ENCODE results near the gene IL17REL. TPM values are rescaled to one million over a fixed set of nuclear protein-coding genes. Genes with fewer than 3 reads are reported as not detected.

The IL17REL gene
- total RNA-seq, 1 experiment from 2014 or later, result 0.24 TPM

DNA sequence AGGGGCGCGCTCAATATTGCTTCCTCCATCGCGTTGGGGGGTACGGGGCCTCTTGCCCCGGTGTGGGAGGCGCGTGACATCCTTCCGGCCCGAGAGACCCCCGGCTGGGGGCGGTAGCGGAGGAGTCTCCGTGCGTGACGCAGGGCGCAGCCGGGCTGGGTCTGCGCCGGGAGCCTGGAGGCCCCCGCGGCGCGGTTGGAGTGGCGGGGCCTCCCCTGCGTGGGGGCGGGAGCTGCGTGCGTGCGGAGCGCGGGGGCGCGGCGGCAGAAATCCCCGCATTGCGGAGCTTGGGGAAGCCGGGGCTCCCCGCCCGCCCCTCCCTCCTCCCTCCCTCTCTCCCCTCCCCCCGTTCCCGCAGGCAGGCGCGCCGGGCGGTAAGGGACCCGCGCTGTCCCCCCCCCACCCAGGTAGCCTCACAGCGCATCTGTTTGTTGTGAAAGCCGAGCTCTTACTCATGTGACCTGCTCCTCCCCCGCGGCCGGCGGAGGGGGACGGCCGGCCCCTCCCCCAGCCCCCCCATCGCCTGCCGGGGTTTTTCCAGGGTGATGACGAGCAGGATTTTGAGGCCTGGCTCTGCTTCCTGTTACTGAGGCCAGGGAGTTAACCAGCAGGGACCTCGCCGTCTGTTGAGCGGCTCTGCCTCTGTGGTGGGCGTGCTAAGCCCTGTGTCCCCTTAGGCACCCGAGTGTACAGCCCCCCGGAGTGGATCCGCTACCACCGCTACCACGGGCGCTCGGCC, 50.4 kb downstream of the IL17REL start (continued):
- TF ChIP-seq MAX (CRISPR knock-in tag; IDR thresholded peaks at IDR 0.05) (0 out of 2 replicates have a peak, but pooled peaks have one; percentile 54), USF2 (CRISPR knock-in tag; IDR thresholded peaks at IDR 0.05) (peak; percentile 79), ETV6 (CRISPR knock-in tag; IDR thresholded peaks at IDR 0.05) (no peak), AFF4 (CRISPR knock-in tag; IDR thresholded peaks at IDR 0.05; ENCODE audit: borderline replicate concordance) (no peak), OVOL2 (CRISPR knock-in tag; IDR thresholded peaks at IDR 0.05; ENCODE audit: borderline replicate concordance) (no peak)

GRCh38 chr22:49961601-49962011, 51.0 kb downstream of the IL17REL start:
- TF ChIP-seq ARID4B (CRISPR knock-in tag; IDR thresholded peaks at IDR 0.05; ENCODE audit: borderline replicate concordance) (no peak), E2F5 (CRISPR knock-in tag; IDR thresholded peaks at IDR 0.05) (no peak), ATF1 (CRISPR knock-in tag; IDR thresholded peaks at IDR 0.05) (no peak), JUN (CRISPR knock-in tag; IDR thresholded peaks at IDR 0.05) (peak; percentile 16; the same call in 1 of the 2 replicates), MAX (CRISPR knock-in tag; IDR thresholded peaks at IDR 0.05) (0 out of 2 replicates have a peak, but pooled peaks have one; percentile 48), MXD4 (CRISPR knock-in tag; IDR thresholded peaks at IDR 0.05; ENCODE audit: borderline replicate concordance) (no peak), ZNF317 (CRISPR knock-in tag; IDR thresholded peaks at IDR 0.05; ENCODE audit: borderline replicate concordance, low read depth) (no peak)
- TF ChIP-seq, protein P1, sequence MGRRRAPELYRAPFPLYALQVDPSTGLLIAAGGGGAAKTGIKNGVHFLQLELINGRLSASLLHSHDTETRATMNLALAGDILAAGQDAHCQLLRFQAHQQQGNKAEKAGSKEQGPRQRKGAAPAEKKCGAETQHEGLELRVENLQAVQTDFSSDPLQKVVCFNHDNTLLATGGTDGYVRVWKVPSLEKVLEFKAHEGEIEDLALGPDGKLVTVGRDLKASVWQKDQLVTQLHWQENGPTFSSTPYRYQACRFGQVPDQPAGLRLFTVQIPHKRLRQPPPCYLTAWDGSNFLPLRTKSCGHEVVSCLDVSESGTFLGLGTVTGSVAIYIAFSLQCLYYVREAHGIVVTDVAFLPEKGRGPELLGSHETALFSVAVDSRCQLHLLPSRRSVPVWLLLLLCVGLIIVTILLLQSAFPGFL (CRISPR knock-in tag; IDR thresholded peaks at IDR 0.05; ENCODE audit: borderline replicate concordance), result no peak
- TF ChIP-seq, protein P2, sequence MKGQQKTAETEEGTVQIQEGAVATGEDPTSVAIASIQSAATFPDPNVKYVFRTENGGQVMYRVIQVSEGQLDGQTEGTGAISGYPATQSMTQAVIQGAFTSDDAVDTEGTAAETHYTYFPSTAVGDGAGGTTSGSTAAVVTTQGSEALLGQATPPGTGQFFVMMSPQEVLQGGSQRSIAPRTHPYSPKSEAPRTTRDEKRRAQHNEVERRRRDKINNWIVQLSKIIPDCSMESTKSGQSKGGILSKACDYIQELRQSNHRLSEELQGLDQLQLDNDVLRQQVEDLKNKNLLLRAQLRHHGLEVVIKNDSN (CRISPR knock-in tag; IDR thresholded peaks at IDR 0.05), result 0 out of 2 replicates have a peak, but pooled peaks have one; percentile 20
- TF ChIP-seq, protein P3, sequence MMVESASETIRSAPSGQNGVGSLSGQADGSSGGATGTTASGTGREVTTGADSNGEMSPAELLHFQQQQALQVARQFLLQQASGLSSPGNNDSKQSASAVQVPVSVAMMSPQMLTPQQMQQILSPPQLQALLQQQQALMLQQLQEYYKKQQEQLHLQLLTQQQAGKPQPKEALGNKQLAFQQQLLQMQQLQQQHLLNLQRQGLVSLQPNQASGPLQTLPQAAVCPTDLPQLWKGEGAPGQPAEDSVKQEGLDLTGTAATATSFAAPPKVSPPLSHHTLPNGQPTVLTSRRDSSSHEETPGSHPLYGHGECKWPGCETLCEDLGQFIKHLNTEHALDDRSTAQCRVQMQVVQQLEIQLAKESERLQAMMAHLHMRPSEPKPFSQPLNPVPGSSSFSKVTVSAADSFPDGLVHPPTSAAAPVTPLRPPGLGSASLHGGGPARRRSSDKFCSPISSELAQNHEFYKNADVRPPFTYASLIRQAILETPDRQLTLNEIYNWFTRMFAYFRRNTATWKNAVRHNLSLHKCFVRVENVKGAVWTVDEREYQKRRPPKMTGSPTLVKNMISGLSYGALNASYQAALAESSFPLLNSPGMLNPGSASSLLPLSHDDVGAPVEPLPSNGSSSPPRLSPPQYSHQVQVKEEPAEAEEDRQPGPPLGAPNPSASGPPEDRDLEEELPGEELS (CRISPR knock-in tag; IDR thresholded peaks at IDR 0.05), result peak; percentile 36; the same call in 1 of the 2 replicates
- TF ChIP-seq, protein P4, sequence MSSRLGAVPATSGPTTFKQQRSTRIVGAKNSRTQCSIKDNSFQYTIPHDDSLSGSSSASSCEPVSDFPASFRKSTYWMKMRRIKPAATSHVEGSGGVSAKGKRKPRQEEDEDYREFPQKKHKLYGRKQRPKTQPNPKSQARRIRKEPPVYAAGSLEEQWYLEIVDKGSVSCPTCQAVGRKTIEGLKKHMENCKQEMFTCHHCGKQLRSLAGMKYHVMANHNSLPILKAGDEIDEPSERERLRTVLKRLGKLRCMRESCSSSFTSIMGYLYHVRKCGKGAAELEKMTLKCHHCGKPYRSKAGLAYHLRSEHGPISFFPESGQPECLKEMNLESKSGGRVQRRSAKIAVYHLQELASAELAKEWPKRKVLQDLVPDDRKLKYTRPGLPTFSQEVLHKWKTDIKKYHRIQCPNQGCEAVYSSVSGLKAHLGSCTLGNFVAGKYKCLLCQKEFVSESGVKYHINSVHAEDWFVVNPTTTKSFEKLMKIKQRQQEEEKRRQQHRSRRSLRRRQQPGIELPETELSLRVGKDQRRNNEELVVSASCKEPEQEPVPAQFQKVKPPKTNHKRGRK (CRISPR knock-in tag; IDR thresholded peaks at IDR 0.05; ENCODE audit: borderline replicate concordance), result no peak
- ATAC-seq, result no peak
- Mint-ChIP-seq H3K4me1 (peaks cover 5% of the 10 kb centered on the region; the same call in 1 of the 2 replicates), H3K9me3 (no peaks in the 10 kb centered on the region), H3K27ac (no peak overlapping the region; the same call in 1 of the 2 replicates), H3K4me3 (peak overlapping the region; percentile 81), H3K36me3 (peaks cover 7% of the 10 kb centered on the region), H3K27me3 (ENCODE audit: low read depth) (no peaks in the 10 kb centered on the region; the same call in 1 of the 2 replicates)
- POLR2A ChIA-PET, result interaction anchor here (0.5 kb wide), 1 partner anchor 269 kb away, joined by 6 read pairs; no protein-coding TSS in a partner anchor
- DNase-seq (ENCODE audit: low spot score), result peak; percentile 48
- CTCF ChIA-PET, result interaction anchor here (0.8 to 2.5 kb wide), 6 partner anchors 10 to 245 kb away, joined by 3 to 17 read pairs (median 5); no protein-coding TSS in a partner anchor

All from WTC11 (cell line).